ENCODE data around the gene UCK1.

Gene UCK1

GRCh38 chr9:131524665-131525315 lies 6.3 kb downstream of the UCK1 start:
- DNase-seq (ENCODE audit: low read depth) = no peak
- no peak overlapping the region for H3K4me3 ChIP-seq (ENCODE audit: low read length)
- TF ChIP-seq, protein P1, sequence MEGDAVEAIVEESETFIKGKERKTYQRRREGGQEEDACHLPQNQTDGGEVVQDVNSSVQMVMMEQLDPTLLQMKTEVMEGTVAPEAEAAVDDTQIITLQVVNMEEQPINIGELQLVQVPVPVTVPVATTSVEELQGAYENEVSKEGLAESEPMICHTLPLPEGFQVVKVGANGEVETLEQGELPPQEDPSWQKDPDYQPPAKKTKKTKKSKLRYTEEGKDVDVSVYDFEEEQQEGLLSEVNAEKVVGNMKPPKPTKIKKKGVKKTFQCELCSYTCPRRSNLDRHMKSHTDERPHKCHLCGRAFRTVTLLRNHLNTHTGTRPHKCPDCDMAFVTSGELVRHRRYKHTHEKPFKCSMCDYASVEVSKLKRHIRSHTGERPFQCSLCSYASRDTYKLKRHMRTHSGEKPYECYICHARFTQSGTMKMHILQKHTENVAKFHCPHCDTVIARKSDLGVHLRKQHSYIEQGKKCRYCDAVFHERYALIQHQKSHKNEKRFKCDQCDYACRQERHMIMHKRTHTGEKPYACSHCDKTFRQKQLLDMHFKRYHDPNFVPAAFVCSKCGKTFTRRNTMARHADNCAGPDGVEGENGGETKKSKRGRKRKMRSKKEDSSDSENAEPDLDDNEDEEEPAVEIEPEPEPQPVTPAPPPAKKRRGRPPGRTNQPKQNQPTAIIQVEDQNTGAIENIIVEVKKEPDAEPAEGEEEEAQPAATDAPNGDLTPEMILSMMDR (IDR thresholded peaks at IDR 0.05; ENCODE audit: insufficient read depth, low read depth, low read length, missing control alignments) = no peak

GRCh38 chr9:131523451-131524435 lies 7.3 kb downstream of the UCK1 start:
- no peak for DNase-seq (ENCODE audit: low read depth)
- H3K4me3 ChIP-seq (ENCODE audit: low read length) = no peak overlapping the region
- TF ChIP-seq, protein P1 (IDR thresholded peaks at IDR 0.05; ENCODE audit: insufficient read depth, low read depth, low read length, missing control alignments) = no peak

- TF ChIP-seq, protein P1 (IDR thresholded peaks at IDR 0.05; ENCODE audit: insufficient read depth, low read depth, low read length, missing control alignments) = no peak
These were observed 8.0 kb downstream of the UCK1 start for GRCh38 chr9:131523086-131523388.

GRCh38 chr9:131522257-131523085 lies 8.6 kb downstream of the UCK1 start:
- no peak overlapping the region for H3K4me3 ChIP-seq (ENCODE audit: low read length)
- DNase-seq (ENCODE audit: low read depth) = no peak
- TF ChIP-seq, protein P1 (IDR thresholded peaks at IDR 0.05; ENCODE audit: insufficient read depth, low read depth, low read length, missing control alignments) = no peak

More at GRCh38 chr9:131523086-131523388, 8.0 kb downstream of the UCK1 start:
- no peak overlapping the region for H3K4me3 ChIP-seq (ENCODE audit: low read length)
- no peak for DNase-seq (ENCODE audit: low read depth)

DNA sequence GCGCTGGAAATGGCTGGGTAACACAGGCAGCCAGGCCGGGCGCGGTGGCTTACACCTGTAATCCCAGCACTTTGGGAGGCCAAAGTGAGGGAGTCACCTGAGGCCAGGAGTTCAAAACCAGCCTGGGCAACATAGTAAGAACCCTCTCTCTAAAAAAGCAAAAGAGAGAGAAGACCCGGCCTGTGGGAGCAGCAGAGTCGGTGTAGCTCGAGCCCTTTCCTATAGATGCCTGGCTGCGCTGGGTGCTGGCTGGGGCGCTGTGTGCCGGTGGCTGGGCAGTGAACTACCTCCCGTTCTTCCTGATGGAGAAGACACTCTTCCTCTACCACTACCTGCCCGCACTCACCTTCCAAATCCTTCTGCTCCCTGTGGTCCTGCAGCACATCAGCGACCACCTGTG lies 9.2 kb downstream of the UCK1 start:
- no peak for DNase-seq (ENCODE audit: low read depth)
- TF ChIP-seq, protein P1 (IDR thresholded peaks at IDR 0.05; ENCODE audit: insufficient read depth, low read depth, low read length, missing control alignments) = no peak
- no peak overlapping the region for H3K4me3 ChIP-seq (ENCODE audit: low read length)

DNA sequence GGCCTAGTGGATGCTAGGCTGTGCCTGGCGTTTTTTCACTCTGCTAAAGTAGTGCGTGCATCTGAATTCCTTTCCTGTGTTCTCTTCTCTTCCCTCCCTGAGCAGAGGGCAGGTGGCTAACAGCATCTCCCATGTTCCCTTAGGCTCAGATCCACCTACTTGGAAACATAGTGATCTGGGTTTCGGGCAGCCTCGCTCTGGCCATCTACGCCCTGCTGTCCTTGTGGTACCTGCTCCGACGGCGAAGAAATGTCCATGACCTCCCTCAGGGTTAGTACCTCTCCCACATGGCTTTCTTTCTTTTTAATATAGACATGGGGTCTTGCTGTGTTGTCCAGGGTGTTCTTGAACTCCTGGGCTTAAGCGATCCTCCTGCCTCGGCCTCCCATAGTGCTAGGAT lies 9.9 kb downstream of the UCK1 start:
- no peak overlapping the region for H3K4me3 ChIP-seq (ENCODE audit: low read length)
- TF ChIP-seq, protein P1 (IDR thresholded peaks at IDR 0.05; ENCODE audit: insufficient read depth, low read depth, low read length, missing control alignments) = no peak
- DNase-seq (ENCODE audit: low read depth) = no peak

Data from epithelial cell of esophagus (primary cell).